Stimulated activated CD8-positive, alpha-beta memory T cell treated with anti-CD3 and anti-CD28 coated beads, Interleukin-7, amount 100 ng/mL, for 1 hour (primary cell): Measurements from ENCODE around the gene KDM5C.
A peak's percentile ranks its signal among the peaks of the same experiment; 100 is the strongest.

Experiments
- DNase-seq, 2 donors: peaks; one replicate each; pipeline ENCODE4 v3.0.0-alpha.2; 2020; ENCODE audit warnings: low read depth in 2 of 2

KDM5C gene

GRCh38 chrX:53250556-53250955, 25.5 kb upstream of the KDM5C start:
- no peak for DNase-seq

DNA sequence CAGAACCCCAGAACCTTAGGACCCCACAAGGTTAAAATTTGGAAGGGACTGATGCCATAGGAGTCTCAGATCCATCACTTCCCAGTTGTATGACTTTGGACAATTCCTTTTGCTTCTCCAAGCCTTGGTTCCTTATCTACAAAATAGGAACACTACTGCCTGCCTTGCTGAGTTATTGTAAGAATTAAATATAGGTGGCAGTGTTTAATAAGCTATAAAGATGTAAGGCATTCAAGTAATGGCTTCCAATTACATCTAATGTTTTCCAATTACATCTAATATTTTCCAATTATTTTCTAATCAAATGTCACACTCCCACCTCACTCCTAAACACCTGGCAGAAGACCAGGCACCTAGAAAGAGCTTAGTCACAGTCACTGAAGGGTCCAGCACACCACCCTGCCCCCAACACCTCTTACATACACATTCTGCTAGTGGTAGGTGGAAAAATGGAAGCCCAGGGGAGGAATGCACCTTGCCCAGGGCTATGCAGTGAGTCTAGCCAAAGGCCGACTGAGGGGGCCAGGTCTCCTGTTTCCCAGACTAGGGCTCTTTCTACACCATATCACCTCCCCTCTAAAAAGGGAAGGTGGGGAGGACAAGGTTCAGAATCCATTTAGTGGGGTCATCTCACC, 24.5 kb upstream of the KDM5C start:
- no peak for DNase-seq

- no peak for DNase-seq
Observed at GRCh38 chrX:53247928-53248327, 22.9 kb upstream of the KDM5C start.

DNA sequence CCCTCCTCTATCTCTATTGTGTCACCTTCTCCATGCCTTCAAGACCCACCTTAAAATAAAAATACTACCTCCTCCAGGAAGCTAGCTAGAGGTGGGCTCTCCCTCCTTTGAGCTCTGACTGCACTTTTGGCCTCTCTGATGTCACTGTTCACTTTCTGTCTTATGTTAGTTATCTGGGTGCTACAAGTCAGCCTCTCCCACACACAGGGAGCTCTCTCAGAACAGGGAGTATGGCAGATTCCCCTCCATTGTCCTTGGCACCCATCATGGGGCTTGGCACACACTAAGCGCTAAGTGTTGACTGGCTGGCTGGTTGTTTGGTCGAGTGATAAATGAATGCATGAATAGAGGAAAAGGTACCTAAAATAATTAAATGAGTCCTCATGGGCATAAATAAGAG, 21.2 kb upstream of the KDM5C start:
- DNase-seq = no peak

GRCh38 chrX:53244610-53245009, 19.6 kb upstream of the KDM5C start:
- no peak for DNase-seq

DNA sequence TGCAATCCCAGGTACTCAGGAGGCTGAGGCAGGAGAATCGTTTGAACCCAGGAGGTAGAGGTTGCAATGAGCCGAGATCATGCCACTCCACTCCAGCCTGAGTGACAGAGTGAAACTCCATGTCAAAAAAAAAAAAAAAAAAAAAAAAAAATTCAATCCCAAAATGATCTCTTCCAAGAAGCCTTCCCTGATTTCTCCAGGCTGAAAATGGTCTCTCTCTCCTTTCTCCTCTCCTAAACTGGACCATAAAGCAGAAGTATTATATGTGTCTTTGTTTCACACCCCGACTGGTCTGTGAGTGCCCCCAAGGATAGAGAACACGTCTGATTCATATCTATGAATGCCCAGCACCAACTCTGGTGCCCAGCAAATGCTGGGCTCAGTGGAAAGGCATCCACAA, 17.3 kb upstream of the KDM5C start:
- no peak for DNase-seq

GRCh38 chrX:53241558-53241957, 16.6 kb upstream of the KDM5C start:
- no peak for DNase-seq

DNA sequence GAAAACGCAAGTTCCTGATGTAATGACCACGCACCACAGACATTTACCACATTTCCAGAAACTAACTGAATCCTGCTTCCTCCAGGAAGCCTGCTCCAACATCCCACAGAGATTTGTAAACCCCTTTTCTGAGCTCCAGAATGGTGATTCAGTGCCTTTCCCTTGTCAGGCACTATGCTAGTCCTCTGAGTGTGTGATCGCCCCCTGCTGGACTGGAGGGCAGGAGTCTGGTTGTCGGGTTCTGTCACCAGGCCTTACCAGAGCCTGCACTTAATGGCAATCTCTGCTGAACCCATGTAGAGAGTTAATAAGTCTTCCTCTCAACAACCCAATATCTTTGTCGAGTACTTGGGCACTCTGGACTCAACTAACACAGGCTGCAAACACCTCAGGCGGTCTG, 14.5 kb upstream of the KDM5C start:
- DNase-seq = peak in 1 of 2 donors; percentile 21

DNA sequence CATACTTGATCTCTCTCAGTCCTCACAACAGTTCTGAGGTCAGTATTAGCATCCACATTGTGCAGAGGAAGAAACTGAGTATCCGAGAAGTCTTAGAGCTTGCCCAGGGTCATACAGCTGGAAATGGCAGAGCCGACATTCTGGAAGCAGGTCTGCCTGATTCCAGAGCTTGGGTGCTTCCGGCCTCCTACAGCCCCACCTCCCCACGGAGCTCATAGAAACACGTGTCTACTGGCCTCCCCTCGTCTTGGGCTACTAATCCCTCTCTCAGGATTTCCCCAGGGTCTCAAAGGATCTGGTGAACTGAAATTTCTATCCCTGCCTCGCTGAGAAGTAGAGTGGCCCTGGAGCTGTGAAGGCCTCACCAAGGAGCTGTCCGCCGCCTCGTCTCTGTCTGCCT, 12.0 kb upstream of the KDM5C start:
- no peak for DNase-seq

- DNase-seq = no peak
Observed at GRCh38 chrX:53236025-53236679, 11.1 kb upstream of the KDM5C start.

DNA sequence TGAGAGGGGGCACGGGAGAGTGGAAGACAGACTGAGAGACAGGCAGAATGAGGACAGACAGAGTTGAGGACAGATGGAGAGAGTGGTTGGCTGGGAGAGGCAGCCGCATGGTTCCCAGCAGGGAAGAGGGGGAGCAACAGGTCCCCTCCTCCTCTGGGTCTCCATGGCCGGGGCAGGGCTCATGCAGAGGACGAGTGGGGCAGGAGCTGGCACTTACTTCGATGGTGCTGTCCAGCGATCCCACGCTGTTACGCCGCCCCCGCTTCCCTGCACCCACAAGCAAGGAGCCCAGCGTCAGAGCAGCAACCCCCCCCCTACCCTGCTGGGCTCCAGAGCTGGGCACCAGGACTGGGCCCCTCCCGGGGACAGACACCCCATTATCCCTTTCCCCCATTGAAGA, 10.6 kb upstream of the KDM5C start:
- DNase-seq = no peak

- DNase-seq = no peak
Observed at GRCh38 chrX:53234484-53234883, 9.5 kb upstream of the KDM5C start.

DNA sequence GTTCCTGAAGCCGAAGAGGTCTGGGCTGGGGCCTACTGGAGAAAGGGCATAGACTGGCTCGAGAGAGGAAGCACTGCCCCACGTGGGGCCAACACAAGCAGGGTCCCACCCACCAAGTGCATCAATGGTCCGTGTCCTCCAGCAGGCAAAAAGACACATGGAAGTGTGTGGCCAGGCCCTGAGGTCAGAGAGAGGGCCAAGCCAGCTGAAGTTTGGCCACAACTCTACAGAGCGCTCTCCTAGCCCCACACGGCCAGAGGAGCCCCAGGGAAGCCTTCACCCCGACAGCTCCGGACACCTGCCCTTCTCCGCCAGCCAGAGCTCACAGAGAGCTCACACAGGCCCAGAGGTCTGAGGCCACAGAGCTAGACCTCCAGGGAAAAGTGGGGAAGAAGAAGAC, 8.5 kb upstream of the KDM5C start:
- no peak for DNase-seq

GRCh38 chrX:53230116-53230515, 5.1 kb upstream of the KDM5C start:
- no peak for DNase-seq

DNA sequence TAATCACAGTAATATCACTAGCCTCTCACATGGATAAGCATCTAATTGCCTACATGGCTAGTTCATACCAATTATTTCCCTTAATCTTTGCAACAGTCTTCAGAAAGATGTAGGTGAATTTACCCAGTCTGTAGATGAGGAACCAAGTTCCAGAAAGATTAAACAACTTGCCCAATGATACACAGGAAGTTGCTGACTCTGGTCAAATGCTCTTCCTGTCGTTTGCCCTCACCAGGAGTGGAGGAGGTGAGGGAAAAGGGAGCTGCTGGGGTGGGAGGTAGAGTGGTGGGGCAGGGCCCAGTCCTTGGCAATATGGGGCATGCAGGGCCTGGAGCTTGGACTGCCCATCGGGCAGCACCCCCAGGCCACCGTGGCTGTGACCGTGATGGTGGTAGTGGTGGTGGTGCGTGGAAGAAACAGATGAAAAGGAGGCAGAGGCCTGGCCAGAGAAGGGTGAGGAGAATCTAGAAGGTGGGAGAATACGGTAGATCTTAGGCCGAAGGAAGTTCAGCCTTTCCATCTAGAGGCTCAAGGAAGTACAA, 2.3 kb upstream of the KDM5C start:
- DNase-seq = no peak

- DNase-seq = no peak
Observed at GRCh38 chrX:53223955-53224859, 800 bp downstream of the KDM5C start.

DNA sequence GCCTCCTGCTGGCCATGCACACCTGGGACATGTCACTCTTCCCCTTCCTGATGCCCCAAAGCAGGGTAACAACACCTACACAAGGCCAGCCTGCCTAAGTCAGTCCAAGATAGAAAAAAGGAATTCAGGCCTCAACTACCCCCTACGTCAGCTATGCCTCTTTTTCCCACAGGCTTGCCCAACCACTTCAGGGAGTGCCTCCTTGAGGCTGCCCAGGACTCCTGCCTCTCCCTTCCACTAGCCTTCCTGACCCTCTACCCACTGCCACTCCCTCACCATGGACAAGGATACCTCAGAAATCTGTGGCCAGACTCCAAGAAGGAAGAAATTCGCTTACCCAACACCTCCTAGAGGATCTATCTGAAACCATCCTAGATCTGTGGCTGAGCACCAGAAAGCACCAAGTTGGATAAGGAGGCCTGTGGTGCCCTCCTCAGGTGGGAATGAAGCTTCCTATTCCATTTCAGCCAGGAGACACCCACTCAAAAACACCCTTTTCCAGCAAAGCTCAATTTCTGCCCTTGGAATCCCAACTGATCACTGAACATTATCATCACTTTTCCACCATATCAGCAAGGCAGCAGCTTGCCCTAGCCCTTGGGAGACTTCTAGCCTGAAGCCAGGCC, 1.8 kb downstream of the KDM5C start:
- DNase-seq = no peak

DNA sequence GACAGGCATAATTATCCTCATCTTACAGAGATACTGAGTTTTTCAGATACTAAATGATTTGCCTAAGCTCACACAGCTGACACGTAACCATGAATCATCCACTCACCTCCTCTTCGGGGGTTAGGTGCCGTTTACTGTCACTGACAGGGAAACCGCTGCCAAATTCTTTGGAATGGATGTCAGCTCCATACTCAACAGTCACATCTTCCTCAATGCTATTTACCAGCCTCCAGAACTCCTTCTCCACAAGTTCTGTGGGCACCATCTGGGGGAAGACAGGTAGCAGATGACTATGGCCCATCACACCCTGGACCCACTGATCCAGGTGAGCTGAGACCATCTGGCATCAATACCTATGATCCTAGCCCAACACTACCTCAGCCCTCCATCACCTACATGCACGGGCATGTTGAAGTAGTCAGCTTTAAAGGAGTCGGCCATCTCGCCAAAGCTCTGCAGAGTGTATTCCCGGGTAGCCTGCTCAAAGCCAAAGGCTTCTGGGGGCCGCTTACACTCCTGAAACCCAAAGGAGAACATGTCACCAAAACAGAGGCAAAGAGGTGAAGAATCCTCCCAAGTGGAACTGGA, 13.5 kb downstream of the KDM5C start:
- no peak for DNase-seq

GRCh38 chrX:53196678-53197077, 28.3 kb downstream of the KDM5C start:
- DNase-seq = no peak

DNA sequence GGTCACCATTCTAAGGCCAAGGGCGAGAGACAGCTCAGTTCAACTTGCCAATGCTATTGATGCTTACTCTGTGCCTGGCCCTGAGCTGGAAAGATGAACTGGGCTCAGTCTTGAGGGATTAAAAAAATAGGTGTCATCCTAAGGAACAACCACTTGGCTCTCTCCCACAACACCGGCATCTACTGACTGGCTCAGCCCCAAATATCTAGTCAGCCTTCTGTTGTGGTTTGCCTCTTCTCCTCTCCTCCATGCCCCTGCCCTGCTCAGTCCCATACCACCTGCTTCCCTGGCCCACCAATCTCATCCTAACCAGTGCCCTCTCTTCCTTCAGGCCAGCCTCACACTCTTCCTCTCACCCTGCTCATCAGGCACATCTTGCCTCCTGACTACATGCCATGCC, 29.6 kb downstream of the KDM5C start:
- DNase-seq = no peak

DNA sequence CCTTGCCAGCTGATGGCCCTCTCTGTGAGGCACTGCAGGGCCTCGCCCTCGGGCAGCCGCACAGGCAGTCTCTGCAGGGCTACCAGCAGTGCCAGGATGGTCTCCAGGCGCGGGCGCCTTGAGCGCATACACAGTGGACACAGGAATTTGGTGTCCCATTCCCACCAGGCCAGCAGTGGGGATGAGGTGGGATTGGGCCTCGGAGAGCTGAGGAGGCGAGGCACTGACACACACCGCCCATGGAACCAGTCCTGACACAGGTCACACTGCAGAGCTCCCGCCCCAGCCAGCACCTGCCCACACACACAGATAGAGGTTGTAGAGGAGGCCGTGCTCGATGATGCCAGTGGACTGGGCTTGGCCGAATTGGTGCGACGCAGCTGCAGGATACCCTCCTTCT, 30.7 kb downstream of the KDM5C start:
- DNase-seq = no peak

- no peak for DNase-seq
Observed at GRCh38 chrX:53193093-53193492, 31.9 kb downstream of the KDM5C start.
